Mesothelial cell of epicardium (in vitro differentiated cells): ENCODE data around the gene CD47. TPM values are rescaled to one million over a fixed set of nuclear protein-coding genes. Genes with fewer than 3 reads are reported as not detected.

Experiments
- DNase-seq, 2 experiments: peaks; one replicate each; pipeline ENCODE4 v3.0.0; 2021; ENCODE audit warnings: low spot score in 2 of 2; ENCODE audit not compliant: unreplicated experiment in 2 of 2
- H3K27ac Mint-ChIP-seq: 2 replicates; pipeline ENCODE4 v1.8.0; 2021; ENCODE audit warnings: mixed read lengths
- H3K27me3 Mint-ChIP-seq: 2 replicates; pipeline ENCODE4 v1.8.0; 2021; ENCODE audit warnings: low read depth, mixed read lengths
- H3K36me3 Mint-ChIP-seq: 2 replicates; pipeline ENCODE4 v1.8.0; 2021; ENCODE audit warnings: mixed read lengths
- H3K4me1 Mint-ChIP-seq: 2 replicates; pipeline ENCODE4 v1.8.0; 2021; ENCODE audit warnings: mixed read lengths
- H3K4me3 Mint-ChIP-seq: 2 replicates; pipeline ENCODE4 v1.8.0; 2021; ENCODE audit warnings: mild to moderate bottlenecking, moderate library complexity, mixed read lengths
- H3K9me3 Mint-ChIP-seq: 2 replicates; pipeline ENCODE4 v1.8.0; 2021; ENCODE audit warnings: mixed read lengths
- CTCF ChIP-seq: fragments of 200-600 bp; sonication (generic); IDR thresholded peaks from one replicate; pipeline ENCODE4 v1.5.0; 2021; ENCODE audit warnings: antibody characterized with exemption; ENCODE audit not compliant: unreplicated experiment
- total RNA-seq: library from RNA; stranded (reverse); gene quantifications from 3 replicates; pipeline ENCODE4 v1.2.1, GENCODE V29; 2021

CD47 gene
- total RNA-seq, 1 donor from 2014 or later: 174 TPM

DNA sequence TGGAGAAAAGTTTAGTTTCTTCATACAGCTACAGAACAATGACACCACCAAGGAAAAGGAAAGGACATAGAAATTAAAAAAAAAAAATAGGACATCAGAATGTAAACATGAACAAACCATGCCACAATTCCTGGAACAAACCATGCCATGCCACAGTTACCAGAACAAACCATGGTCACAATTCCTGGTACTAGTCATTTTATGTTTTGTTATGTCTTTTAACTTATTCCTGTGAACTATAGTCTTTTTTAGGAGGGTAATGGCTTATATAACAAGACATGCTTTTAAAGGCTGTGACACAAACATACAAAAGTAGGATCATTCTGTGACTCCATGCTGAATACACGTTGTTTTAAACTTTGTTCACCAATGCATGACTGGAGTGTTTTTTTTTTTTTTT, 42.8 kb downstream of the CD47 start:
- H3K36me3 Mint-ChIP-seq: peaks cover 37% of the 10 kb centered on the region
- H3K4me3 Mint-ChIP-seq: no peak overlapping the region
- H3K27me3 Mint-ChIP-seq: no peaks in the 10 kb centered on the region
- TF ChIP-seq CTCF: no peak
- no peaks in the 10 kb centered on the region for H3K9me3 Mint-ChIP-seq
- no peak for DNase-seq
- peaks cover 13% of the 10 kb centered on the region for H3K4me1 Mint-ChIP-seq
- no peak overlapping the region for H3K27ac Mint-ChIP-seq

DNA sequence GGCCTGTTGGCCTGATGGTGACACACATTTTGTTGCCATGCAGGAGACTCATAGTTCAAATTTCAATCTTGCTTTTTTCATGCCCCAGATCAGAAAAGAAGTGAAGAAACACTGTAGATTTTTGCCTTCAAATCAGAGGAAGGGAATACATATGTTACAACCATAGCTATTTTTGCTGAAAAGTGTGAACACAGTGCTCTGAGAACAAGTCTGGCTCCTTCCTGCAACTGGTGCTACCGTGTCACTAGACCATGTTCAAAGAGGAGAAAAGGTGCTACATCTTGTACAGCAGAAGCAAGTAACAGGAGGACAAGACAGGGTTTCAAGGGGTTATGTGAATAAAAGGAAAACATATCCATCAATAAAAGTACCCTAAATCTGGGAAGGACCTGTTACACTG, 44.6 kb downstream of the CD47 start:
- no peak for TF ChIP-seq CTCF
- H3K4me1 Mint-ChIP-seq: peaks cover 13% of the 10 kb centered on the region

DNA sequence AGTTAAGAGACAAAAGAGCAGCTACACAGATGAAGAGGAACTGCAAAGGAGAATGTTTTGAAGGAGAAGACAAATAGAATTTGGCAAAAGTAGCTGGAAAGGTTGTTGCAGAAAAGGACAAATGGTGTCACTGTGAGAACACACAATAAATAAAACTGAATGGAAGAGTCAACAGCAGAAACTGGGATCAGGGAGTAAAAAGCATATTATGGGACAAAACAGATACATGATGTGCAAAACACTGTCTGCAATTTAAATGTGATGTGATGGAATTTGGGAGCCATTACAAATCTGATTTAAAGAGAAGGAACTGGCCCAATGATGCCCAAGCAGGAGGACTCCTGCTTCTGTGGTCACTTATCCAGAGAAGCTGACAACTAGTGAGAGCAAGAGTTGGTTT, 46.1 kb downstream of the CD47 start:
- H3K27me3 Mint-ChIP-seq: no peaks in the 10 kb centered on the region
- H3K9me3 Mint-ChIP-seq: no peaks in the 10 kb centered on the region
- H3K27ac Mint-ChIP-seq: no peak overlapping the region
- no peak for TF ChIP-seq CTCF
- H3K4me1 Mint-ChIP-seq: peaks cover 13% of the 10 kb centered on the region
- peaks cover 32% of the 10 kb centered on the region for H3K36me3 Mint-ChIP-seq
- no peak for DNase-seq
- H3K4me3 Mint-ChIP-seq: no peak overlapping the region

More for the DNA sequence above, 44.6 kb downstream of the CD47 start:
- Mint-ChIP-seq H3K4me3 (no peak overlapping the region), H3K27me3 (no peaks in the 10 kb centered on the region), H3K9me3 (no peaks in the 10 kb centered on the region), H3K27ac (no peak overlapping the region), H3K36me3 (peaks cover 32% of the 10 kb centered on the region)
- no peak for DNase-seq

GRCh38 chr3:108042300-108042699, 48.5 kb downstream of the CD47 start:
- DNase-seq: no peak
- Mint-ChIP-seq H3K9me3 (no peaks in the 10 kb centered on the region), H3K36me3 (peaks cover 26% of the 10 kb centered on the region), H3K27ac (no peak overlapping the region), H3K27me3 (no peaks in the 10 kb centered on the region), H3K4me3 (no peak overlapping the region), H3K4me1 (peaks cover 13% of the 10 kb centered on the region)
- TF ChIP-seq CTCF: no peak

DNA sequence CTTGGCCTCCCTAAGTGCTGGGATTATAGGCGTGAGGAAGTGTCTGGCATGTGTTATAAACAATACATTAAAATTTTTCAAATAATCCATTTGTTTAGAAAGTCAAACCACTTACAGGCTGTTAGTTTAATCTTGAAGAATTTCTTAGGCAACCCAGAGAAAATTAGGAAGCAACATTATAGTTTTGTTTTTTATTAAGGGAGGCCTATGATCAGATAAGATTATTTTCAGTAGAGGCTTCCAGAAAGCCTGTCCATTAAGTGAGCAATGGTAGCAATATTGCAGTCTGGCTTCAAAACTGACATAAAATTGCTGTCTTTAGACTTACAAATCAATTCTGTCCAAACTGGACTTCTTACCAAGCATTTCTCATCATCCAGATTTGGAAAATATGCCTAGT, 49.6 kb downstream of the CD47 start:
- Mint-ChIP-seq H3K9me3 (no peaks in the 10 kb centered on the region), H3K4me1 (peaks cover 13% of the 10 kb centered on the region), H3K27me3 (no peaks in the 10 kb centered on the region), H3K27ac (no peak overlapping the region), H3K4me3 (no peak overlapping the region), H3K36me3 (peaks cover 22% of the 10 kb centered on the region)
- DNase-seq: no peak
- no peak for TF ChIP-seq CTCF

DNA sequence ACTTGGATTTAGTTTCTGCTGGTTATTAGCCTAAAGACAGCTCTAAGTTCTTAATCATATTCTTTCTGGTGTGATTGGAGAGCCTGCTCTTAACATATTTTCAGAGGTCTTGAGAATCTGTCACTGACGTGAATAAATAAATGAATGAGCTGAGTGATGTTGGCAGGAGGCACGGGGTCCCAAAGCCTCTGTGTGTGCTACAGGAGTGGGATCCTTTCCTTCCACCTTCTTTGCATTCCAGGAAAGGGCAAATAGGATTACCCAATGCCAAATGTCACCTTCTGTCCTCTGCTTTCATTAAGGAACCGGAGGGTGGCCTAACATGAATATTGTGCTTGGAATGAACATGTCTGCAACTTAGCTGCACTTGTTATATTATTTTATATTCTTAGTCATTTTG, 53.1 kb downstream of the CD47 start:
- Mint-ChIP-seq H3K4me1 (peaks cover 2% of the 10 kb centered on the region), H3K27me3 (no peaks in the 10 kb centered on the region), H3K36me3 (peaks cover 16% of the 10 kb centered on the region), H3K27ac (peak overlapping the region; percentile 63), H3K4me3 (no peak overlapping the region), H3K9me3 (no peaks in the 10 kb centered on the region)
- no peak for DNase-seq
- no peak for TF ChIP-seq CTCF
